ENCODE results near the gene ZNF835.

ZNF835 gene

DNA sequence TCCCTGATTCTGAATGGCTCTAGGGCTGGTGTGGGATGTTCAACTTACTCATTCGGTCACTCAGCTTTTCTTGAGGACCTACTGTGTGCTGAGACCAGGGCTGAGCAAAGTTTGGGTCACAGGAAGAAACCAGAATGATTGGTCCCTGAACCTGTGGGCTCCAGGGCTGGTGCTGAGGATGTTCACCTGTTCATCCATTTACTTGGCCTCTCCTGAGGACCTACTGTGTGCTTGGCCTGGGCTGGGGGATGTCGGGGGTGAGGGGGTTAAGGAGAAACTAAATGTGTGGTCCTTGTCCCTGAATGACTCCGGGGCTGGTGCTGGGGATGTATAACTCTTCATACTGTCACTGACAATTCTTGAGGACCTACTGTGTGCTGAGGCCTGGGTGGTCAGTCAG, 10.3 kb downstream of the ZNF835 start:
- DNase-seq: no peak

DNA sequence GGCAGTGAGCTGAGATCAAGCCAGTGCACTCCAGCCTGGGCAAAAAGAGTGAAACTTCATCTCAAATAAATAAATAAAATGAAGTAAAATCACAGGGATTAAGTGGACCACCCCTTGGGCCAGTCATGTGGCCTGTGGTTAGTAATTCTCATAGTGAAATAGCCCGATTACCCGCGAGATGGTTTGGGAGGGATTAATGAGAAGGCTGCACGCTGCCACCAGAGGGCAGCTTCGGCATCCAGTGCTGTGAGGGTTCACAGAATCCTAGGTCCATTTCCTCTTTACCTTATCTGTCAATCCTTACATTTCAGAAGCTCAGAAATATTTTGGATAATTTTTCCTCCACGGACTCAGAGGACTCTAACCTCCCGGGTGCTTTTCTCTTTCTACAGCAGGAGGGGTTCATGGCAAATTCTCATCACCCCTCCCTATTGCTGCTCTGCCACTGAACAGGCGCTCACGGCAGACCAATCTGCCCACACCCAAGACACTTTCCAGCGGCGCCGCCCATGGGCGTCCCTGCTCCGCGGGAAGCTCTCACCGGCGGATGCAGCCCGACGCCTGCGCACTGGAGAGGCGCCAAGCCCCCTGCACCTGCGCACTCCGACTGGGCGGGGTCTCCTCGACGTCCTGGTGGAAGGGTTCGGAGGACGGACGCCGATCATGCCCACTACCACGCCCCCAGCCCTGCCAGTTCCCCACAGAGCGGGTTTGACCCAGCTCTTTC, 11.0 kb downstream of the ZNF835 start:
- DNase-seq: no peak

DNA sequence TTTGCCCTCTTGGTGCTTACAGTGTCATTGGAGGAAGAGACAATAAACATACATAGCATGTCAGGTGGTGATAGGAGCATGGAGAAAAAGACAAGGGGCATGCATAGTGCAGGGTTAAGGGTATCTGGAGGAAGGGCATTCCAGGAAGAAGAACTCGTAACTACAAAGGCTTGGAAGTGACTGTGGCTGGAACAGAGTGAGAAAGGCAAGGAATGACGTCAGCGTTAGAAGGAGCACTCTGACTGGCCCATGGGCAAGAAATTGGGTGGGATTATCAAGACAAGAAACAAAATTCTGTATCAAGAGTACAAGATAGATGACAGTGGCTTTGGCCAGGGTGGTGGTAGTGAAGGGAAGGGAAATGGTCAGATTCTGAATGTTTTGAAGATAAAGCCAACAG, 17.4 kb downstream of the ZNF835 start:
- no peak for DNase-seq

DNA sequence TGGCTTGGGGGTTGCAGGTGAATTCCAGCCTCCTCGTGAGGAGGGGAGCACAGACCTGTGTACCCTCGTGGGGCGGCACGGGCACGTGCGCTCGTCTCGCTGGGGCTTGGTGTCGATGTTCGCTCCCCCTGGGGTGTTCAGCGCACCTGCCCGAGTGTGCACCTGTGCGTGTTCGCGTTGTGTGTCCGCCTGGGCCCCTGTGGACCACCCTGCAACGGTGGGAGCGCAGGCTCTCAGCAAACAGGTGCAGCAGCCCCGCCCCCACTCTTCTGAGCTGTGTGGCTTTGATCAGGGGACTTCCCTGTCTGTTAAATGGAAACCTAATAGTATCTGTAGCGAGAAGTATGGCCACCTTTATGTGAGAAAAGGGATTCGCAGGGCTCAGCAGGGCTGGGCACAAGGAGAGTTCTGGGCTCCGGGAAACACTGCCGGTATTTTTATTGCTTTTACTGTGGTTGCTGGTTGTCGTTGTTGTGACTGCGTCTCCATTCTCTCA, 28.0 kb downstream of the ZNF835 start:
- no peak for DNase-seq

DNA sequence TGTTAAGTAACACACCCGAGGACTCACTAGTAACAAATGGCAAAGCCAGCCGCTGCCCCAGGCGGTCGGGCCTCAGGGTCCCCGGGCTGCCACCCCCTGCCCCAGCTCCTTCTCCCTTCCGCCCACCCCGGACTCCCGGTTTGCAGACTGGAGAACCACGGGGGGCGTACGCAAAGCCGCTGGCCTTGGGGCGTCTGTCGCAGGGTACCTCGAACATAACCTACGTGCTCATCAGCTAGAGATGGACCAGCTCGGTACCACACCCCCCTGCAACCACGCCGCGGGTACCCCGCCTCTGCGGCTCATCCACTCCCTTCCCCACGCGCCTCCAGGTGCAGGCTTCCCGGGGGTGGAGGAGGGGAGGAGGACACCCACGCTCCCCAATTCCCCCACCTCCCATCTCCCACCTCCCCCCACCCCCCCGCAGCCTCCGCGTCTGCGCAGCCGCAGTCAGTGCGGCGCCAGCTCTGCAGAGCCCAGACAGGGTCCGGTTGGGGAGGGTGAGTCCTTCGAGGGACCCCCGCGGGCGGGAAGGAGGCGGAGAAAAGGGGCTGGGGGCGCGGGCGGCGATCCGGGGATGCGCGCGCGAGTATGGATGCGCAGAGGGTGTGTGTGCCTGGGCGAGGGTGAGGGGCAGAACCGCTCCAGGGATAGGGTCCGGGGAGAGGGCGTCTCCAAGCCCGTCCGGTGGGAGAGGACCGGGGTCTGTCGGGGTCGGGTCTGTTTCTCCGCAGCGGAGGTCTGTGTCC, 28.7 kb downstream of the ZNF835 start, which contains the start of gene SMIM17:
Gene SMIM17 (plus strand): TSS at position 449 of the 749 bp plus-strand sequence. CDS start 2,509 bp downstream, outside the sequence.
- DNase-seq: no peak

DNA sequence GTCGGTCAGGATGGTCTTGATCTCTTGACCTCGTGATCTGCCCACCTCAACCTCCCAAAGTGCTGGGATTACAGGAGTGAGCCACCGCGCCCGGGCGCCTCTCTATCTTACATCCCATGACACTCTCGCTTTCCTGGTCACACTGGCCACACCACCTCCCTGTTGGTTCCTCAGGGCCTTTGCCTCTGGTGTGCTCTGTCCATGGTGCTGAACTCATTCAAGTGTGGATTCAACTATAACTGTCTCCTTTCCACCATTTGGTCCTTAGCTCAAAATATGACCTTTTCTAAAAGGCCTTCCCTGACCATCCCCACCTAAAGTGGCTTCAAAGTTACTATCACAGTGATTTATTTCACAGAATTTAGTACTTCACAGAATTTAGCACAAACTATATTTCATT, 32.3 kb downstream of the ZNF835 start:
- peak; percentile 7 to 43 for DNase-seq

DNA sequence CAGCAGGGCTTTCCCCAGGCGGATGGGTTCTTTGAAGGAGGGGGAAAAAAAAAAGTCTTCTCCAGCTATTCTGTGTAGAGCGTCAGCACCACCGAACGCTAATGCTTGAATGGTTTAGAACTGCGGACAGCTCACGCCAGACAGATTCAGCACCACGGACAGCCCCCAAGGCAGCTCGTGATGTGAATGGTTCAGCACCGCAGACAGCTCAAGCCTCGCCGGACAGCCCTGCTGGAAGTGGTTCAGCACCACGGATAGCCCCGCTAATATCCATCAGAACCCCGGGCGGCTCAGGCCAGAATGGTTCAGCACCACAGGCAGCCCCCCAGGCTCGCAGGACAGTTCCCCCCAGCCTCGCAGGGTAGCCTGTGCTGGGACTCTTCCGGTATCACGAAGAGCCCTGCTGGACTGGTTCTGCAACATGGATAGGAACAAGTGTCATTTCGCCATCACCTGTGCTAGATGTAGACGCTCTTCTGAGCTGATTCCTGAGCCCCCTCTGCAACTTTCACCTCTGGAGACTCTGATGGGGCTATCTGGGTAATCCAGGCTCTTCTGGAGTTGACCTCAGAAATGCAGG, 33.5 kb downstream of the ZNF835 start:
- peak; percentile 82 to 89 for DNase-seq

DNA sequence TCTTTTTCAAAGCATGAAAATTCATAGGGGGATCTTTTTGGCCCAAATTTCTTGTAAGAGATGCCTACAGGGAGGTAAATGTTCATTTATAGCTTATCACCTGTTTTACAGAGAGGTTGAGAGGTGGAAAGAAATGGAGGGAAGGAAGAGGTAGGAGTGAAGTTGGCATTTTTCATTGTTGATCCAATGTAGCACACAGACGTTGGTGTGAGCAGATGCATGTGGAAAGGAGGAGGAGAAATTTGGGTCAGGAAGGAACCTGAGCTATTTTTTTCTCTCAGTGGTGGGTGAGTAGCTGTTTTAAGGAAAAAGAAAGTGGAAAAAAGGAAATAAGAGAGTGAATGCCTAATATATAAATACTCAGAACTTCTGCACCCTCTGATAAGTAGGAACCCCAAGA, 38.5 kb downstream of the ZNF835 start:
- no peak for DNase-seq

DNA sequence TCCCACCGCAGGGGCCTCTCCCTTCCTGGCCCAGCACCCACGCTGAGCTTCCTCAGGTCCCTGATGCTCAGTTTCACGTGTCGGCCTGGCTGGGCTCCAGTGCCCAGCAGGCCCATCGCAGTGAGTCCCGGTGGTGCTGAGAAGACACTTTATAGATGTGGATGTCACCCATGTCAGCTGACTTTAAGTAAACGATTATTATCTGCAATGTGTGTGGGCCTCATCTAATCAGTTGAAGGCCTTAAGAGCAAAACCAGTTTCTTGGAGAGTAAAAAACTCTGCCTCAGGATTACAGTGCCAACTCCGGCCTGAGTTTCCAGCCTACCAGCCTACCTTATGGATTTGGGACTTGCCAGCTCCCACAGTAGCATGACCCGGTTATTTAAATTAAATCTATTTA, 45.8 kb downstream of the ZNF835 start:
- DNase-seq: no peak

DNA sequence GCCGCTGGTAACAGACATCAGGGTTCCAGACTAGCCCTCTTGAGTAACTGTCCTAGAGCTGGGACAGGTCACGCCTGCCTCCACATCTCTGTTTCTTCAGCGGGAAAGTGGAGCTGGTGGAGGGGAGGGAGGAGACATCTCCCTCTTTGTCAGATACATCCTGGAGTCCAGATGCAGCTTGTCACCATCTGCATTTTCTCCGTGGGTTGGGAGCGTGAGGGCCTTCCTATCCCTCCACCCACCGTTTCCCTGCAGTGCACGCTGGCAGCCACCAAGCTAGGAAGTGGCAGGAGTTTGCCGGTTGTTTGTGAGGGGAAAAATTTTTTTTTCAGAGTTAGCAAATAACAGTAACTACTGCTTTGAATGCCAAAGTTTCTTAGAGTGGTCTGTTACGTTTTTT, 48.6 kb downstream of the ZNF835 start:
- DNase-seq: no peak

DNA sequence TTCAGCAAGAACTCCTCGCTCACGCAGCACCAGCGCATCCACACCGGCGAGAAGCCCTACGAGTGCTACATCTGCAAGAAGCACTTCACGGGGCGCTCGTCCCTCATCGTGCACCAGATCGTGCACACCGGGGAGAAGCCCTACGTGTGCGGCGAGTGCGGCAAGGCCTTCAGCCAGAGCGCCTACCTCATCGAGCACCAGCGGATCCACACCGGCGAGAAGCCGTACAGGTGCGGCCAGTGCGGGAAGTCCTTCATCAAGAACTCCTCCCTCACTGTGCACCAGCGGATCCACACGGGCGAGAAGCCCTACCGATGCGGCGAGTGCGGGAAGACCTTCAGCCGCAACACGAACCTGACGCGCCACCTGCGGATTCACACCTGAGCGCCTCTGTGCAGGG, 49.2 kb downstream of the ZNF835 start:
- DNase-seq: no peak

DNA sequence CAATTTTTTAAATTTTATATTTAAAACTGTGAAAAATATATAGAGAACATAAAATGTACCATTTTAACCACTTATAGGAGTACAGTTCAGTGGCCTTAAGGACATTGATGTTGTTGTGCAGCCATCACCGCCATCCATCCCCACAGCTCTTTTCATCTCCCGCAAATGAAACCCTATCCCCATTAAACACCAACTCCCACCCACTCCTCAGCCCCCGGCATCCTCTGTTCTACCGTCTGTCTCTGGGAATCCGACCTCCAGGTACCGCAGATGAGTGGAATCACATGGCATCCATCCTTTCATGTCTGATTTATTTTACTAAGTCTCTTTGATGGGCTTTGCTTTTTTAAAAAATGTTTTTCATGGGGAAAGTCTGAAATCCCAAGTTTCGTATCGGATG, 52.4 kb downstream of the ZNF835 start:
- DNase-seq: no peak

DNA sequence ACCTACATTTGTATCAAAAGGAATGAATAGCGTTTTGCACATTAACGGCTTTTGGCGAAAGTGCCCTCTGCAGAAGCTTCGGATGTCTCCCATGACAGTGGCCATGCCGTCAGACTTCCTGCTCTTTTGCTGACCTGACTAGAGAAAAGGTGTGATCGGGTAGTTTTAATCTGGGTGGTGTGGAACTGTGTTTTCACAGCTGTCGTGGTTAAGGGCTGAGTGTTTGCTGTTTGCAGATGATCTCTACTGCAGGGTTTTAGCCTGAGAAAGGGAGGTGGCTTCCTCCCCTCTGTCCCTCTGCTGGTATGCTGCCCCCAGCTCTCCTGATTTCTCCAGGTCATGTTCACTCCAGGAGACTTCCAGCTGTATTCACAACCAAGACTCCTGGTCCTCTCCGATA, 54.0 kb downstream of the ZNF835 start:
- DNase-seq: no peak

DNA sequence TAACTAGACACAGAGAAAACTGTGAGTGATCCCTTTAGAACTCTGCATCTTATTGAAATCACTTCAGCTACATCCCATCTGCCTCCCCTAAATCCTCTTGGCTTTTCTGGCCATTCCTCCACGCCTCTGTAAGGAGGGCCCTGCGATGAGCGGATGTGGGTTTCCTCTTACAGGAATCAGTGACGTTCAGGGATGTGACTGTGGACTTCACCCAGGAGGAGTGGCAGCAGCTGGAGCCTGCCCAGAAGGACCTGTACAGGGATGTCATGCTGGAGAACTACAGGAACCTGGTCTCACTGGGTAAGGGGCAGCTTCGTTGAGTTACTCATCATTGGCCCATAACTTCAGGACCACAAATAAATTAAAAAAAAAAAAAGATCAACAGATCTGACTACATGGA, 57.9 kb downstream of the ZNF835 start:
- DNase-seq: no peak

DNA sequence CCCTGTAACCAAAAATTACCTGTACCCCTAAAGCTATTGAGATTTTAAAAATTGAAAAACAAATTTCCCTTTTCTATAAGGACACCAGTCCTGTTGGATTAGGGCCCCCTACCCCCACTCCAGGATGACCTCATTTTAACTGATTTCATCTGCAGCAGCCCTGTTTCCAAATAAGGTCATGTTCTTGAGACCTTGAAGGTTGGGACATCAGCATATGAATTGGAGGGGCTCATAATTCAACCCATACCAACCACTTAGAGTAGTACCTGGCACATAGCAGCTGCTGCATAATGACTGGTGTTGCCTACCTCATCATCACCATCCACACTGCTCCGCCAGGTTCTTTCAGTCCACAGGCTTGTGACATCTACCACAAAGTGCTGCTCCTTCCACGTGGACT, 58.8 kb downstream of the ZNF835 start:
- DNase-seq: no peak

Data from Kasumi-1 (cell line).